Ramos (cell line): ENCODE measurements around the gene PLK1.
"Not testable (repeated sequence)": the region's sequence is repeated elsewhere in the genome, so short reads cannot be mapped to it uniquely, and the experiment has no call there.

Experiments used
- in situ Hi-C: fragments of 300-500 bp; cut with MboI; formaldehyde crosslinking; loops from one replicate; pipeline ENCODE4 v1.14.3; 2022; ENCODE audit warnings: low sequenced_read_pairs; ENCODE audit not compliant: unreplicated experiment

Gene PLK1

DNA sequence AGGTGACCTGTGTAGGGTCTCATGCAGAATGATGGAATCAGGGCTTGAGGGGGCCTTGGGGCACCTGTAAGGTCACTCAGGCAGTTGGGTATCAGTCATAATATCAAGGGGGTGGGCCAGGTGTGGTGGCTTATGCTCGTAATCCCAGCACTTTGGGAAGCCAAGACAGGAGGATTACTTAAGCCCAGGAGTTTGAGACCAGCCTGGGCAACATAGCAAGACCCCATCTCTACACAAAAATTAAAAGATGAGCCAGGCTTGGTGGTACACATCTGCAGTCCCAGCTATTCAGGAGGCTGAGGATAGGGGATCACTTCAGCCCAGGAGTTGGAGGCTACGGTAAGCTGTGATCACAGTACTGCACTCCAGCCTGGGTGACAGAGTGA lies 26.8 kb downstream of the PLK1 start:
- in situ Hi-C loops, result no loop called here

DNA sequence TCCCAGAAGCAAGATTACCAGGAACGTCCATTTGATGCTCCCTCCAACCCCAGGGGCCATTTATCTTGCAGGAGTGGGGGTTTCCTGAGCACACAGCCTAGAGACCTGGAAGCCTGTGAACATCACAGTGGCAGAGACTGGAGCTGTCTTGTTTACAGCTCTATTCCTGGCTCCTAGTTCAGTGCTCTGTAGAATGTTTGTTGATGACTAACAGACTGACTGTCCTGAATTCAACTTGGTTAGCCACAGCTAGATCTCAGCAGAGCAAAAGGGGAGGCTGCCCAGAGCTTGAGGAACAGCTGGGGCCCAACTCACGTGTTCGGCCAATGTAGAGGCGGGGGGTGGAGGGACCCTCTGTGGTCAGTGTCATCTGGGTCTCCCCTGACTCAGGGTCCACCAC lies 27.8 kb downstream of the PLK1 start:
- in situ Hi-C loops, result no loop called here

DNA sequence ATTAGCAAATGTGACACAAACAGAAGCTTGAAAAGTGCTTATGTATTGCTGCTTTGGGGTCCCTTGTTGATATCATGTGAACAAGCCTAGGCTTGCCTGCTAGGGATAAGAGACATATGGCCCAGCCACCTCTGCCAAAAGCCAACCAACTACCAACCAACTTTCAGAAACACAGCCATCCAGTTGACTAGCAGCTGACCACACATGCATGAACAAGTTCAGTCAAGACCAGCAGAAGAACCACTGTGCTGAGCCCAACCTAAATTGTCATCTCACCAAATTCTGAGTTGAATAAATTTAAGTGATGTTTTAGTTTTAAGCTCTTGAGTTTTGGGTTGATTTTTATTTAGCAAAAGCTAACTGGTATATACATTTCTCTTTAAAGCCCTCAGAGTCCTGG lies 30.8 kb downstream of the PLK1 start:
- in situ Hi-C loops, result no loop called here

DNA sequence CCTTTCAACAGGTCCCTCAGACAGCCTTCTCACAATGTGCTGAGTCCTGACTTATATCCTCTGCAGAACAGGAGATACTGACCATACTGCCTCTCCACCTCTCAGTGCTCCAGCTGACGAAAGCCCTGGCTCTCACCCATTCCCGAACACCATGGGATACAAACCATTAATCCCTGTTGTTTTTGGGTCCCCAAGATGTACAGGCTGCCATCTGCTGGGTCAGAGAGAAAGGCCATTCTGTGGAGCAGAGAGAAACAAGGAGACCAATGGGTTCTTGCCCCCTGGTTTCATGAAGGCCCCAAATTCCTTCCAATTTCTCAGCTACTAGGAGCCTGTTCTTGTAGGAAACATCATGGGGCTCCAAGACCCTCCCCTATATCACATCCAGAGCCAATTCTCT lies 31.3 kb downstream of the PLK1 start:
- in situ Hi-C loops, result no loop called here

DNA sequence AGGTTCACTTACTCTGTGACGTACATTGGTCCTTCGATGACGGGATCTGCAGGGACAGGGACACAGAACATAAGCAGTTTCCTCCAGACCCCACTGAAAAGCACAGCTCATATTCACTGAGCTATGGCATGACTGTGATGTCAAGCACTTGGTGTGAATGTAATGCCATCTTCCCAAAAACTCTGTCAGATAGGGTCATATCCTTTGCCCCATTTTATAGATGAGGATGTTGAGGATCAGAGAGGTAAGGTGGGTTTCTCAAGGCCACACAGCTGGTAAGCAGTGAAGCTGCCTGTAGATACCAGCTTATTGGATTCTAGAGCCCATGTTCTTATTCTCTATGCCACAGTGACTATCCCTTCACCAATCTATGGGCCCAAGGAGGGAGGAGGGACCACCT lies 31.8 kb downstream of the PLK1 start:
- in situ Hi-C loops, result no loop called here

DNA sequence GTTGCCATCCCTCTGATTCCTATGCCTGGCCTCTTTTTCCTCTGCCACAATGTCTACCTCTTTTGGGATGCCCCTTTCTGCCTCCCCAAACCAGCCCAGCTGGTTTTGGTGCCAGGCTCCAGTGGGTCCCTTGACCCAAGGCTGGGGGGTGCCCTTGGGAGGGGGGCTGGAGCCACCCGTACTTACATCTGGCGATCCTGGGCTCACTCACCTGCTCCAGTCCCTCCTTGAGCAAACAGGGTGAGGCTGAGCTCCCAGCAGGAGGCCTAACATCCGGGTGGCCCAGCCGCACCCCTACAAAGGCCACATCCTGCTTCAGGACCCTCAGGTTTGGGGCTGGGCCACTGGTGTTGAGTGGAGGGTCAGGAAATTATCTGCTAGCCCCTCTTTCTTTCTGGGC lies 33.1 kb downstream of the PLK1 start:
- in situ Hi-C loops, result no loop called here

DNA sequence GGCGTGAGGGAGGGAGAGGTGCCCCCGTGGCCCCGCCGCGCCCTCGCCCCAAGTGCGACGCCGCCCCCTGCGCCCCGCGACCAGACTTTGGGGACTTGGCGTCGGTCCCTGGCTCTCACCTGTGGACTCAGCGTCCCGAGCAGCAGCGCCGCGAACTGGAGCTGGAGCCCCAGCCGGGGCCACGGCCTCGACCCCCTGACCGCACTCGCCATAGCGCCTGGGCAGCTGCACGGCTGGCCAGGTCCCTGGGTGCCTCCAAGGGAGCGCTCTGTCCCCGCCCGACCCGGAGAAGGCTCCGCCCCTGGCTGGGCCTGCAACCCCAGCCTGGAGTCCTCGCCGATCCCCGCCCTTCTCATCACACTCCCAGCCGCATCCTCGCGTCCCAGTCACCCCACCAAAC lies 34.3 kb downstream of the PLK1 start, which contains the start of gene ERN2:
Gene ERN2 (minus strand): TSS at position 247 of the 400 bp plus-strand sequence. CDS start 35 bp downstream, at position 212.
- in situ Hi-C loops, result no loop called here

DNA sequence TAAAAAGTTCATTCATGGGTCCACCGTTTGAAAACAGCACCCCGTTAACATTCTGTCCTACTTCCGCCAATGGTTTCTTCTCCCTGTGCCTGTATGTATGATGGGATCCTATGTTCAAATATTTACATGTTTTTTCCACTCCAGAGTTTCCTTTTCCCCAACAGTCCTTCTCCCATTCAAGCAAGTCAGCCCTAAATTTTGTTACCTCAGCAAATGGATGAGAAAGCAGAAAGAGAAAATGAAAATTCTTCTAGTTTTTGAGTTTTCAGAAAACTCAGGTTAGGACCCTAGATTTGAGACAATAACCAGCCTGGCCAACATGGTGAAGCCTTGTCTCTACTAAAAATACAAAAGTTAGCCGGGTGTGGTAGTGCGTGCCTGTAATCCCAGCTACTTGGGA lies 37.8 kb downstream of the PLK1 start:
- in situ Hi-C loops, result no loop called here

DNA sequence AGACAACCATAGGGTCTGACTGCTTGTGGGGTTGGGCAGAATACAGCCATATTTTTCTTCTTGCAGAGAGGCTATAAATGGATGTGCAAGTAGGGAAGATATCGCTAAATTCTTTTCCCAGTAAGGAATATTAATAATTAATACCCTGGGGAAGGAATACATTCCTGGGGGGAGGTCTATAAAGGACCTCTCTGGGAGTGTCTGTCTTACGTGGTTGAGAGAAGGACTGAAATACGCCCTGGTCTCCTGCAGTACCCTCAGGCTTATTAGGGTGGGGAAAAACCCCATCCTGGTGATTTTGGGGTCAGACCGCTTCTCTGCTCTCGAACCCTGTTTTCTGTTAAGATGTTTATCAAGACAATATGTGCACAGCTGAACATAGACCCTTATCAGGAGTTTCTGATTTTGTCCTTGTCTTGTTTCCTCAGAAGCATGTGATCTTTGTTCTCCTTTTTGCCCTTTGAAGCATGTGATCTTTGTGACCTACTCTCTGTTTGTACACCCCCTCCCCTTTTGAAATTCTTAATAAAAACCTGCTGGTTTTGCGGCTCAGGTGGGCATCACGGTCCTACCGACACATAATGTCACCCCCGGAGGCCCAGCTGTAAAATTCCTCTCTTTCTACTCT lies 44.0 kb downstream of the PLK1 start:
- in situ Hi-C loops, result not testable (repeated sequence)

DNA sequence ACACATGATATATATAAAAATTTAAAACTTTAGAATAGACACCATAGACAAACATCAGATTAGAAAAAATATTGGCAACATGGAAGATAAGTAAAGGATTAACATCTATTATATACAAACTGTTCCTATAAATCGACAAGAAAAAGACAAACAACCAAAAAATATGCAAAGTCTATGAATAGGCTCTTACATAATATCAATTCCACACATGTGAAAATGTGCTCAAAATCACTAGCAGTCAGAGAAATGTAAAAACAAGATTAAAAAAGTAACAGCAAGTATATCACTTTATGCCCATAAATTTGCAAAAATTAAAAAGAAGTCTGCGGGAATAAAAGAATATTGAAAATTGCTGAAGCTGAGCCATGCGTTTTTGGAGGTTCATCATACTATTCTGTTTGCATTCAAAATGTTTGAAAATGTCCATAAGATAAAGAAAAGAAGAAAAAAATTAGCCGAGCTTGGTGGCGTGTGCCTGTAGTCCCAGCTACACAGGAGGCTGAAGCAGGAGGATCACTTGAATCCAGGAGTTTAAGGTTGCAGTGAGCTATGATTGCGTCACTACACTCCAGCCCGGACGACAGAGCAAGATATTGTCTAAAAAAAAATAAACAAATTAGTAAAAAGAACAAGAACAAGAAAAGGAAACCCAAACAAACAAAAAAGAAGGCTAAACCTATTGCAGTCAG lies 45.6 kb downstream of the PLK1 start:
- in situ Hi-C loops, result no loop called here

DNA sequence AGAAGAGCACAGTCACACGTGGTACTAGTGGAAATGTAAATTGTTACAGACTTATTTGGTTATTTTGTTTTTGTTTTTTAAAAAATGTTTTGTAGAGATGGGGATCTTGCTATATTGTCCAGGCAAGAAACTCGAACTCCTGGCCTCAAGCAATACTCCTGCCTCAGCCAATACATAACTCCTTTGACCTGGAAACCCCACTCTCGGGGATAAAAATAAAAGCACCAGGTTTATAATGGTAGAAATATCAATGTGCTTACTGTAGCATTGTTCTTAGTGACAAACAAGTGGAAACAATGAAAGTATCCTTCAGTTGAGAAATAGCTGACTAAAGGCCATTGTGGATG lies 46.1 kb downstream of the PLK1 start:
- in situ Hi-C loops, result no loop called here

DNA sequence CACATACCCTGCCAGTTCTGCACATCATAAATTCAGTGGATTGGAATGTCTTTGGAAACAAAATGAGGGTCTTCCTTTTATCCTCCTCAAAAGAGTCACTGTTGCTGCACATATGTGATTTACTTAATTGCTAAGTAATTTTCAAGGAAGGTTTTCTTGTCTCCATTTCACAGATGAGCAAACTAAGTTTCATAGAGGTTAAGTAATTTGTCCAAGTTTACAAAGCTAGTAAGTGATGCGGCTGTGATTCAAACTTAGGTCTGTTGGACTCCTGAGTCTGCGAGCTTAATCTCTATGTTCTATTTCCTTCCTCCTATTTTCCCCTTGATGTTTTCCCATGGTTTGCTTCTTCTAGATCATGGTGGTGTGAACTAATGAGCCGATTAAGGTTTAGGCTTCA lies 48.0 kb downstream of the PLK1 start:
- in situ Hi-C loops, result no loop called here

DNA sequence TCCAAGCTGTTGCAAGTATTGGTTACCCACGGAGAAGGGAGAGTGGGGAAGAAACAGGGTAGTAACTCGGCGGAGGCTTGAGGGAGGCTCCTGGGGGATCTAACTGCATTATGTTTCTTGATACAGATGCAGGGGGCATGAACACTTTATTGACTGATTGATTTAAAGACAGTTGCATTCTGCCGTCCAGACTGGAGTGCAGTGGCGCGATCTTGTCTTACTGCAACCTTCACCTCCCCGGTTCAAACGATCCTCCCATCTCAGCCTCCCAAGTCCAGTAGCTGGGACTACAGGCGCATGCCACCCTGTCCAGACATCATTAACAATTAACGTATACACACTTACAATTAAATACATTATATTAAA lies 49.4 kb downstream of the PLK1 start:
- in situ Hi-C loops, result no loop called here

DNA sequence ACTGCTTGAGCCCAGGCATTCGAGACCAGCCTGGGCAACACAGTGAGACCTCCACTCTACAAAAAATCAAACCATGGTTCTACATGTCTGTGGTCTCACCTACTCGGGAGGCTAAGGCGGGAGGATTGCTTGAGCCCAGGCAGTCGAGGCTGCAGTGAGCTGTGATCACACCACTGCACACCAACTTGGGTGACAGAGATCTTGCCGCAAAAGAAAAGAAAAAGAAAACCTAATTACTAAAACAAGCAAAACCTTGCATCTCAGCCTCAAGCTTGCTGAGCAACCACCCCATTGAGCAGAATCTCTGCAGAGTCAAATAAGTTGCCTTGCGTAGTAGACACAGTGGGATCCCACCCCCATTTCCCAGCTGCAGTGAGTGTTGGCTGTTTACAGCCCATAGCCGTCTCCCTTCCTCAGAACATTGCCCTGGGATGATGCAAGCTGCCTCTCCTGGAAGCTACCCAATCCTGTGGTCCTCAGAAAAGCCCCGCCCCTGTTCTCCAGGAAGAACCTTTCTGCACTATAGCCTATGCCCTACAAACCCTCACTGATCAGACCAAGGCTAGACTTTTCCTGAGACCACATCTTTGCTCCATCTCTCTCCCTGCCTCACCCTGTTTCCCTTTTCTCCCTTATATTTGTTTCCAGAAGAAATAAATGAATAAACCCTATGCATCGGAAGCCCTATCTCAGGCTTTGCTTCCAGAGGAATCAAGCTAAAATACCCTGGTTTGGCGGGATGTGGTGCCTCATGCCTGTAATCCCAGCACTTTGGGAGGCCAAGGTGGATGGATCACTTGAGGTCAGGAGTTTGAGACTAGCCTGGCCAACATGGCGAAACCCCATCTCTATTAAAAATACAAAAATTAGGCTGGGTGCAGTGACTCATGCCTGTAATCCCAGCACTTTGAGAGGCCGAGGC lies 51.1 kb downstream of the PLK1 start:
- in situ Hi-C loops, result no loop called here

DNA sequence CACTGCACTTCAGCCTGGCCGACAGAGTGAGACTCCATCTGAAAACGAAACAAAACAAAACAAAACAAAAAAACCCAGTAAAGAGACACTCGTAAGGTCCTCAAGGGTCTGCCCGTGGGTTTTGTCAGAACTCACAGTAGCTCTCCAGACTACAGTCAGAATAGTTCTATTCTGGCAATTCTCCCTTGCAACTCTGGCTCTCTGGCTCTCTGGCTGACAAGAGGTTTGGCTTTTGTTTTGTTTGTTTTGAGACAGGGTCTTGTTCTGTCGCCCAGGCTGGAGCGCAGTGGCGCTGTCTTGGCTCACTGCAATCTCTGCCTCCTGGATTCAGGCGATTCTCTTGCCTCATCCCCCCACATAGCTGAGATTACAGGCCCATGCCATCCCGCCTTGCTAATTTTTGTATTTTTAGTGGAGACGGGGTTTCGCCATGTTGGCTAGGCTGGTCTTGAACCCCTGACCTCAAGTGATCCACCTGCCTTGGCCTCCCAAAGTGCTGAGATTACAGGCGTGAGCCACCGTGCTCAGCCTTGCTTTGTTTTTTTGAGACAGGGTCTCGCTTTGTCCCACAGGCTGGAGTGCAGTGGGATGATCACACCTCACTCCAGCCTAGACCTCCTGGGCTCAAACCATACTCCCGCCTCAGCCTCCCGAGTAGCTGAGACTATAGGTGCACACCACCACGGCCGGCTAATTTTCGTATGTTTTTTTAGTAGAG lies 55.6 kb downstream of the PLK1 start:
- in situ Hi-C loops, result no loop called here

DNA sequence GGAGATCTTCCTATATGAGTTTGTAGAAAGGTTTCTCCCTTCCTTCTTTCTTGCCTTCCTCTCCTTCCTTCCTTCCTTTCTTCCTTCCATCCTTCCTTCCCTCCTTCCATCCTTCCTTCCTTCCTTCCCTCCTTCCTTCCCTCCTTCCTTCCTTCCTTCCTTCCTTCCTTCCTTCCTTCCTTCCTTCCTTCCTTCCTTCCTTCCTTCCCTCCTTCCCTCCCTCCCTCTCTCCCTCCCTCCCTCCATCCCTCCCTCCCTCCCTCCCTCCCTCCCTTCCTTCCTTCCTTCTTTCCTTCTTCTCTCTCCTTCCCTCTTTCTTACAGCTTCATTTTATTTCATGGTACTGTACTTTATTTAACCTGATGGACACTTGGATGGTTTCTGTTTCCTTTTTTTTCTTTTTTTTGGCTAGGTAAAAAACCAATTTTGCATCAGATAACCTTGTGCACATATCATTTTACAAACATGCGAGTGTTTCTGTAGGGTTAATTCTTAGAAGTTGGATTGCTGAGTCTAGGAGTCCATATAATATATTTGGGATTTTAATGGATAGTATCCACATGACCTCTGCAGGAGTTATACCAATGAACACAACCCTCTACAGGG lies 58.8 kb downstream of the PLK1 start:
- in situ Hi-C loops, result not testable (repeated sequence)

DNA sequence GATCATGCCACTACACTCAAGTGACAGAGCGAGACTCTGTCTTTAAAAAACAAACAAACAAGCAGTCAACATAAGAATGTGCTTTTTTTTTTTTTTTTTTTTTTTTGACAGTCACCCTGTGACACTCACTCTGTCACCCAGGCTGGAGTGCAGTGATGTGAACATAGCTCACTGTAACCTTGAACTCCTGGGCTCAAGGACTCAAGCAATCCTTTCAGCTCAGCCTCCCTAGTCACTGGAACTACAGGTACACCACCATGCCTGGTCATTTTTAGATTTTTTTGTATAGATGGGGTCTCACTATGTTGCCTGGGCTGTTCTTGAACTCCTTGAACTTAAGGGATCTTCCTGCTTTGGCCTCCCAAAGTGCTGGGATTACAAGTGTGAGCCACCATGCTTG lies 60.8 kb downstream of the PLK1 start:
- in situ Hi-C loops, result no loop called here
